K562 (cell line): ENCODE data around the gene ERP44. TPM values are rescaled to one million over a fixed set of nuclear protein-coding genes. Genes with fewer than 3 reads are reported as not detected.

Source experiments
- ATAC-seq: fragments of 200-7000 bp; cut with Tn5 transposase; 3 replicates; pipeline ENCODE4 v1.9.1; 2020; ENCODE audit warnings: moderate library complexity
- BruUV-seq: library from RNA; stranded (reverse); fragments of 400-500 nt; replicated peaks from 2 replicates; lab custom pipeline; 2021; lab: Mats Ljungman, UMichigan
- CTCF ChIA-PET: fragments of 300-600 bp; formaldehyde crosslinking; extraction: SDS; loops from one replicate; lab custom pipeline; 2021; ENCODE audit warnings: low intra/inter-chr PET ratio; lab: Yijun Ruan, JAX
- POLR2A ChIA-PET: fragments of 300-600, 350-650 bp; sonication (Branson Sonifier 250); formaldehyde crosslinking; extraction: SDS; loops from one replicate; lab custom pipeline; 2021; ENCODE audit warnings: antibody characterized with exemption, inconsistent platforms; lab: Yijun Ruan, JAX
- DNase-seq, 4 experiments: peaks; one replicate each; pipeline versions ENCODE4 v3.0.0 to v3.0.0-alpha.2; 2011 to 2018; ENCODE audit warnings: low spot score in 3 of 4, mixed read lengths in 3 of 4; ENCODE audit errors: extremely low read depth in 1 of 4
- FAIRE-seq: peaks from 2 replicates; lab custom pipeline; 2011; peaks lifted over from hg19 to GRCh38; lab: Jason Lieb, UNC
- H2AFZ ChIP-seq: 2 replicates; pipeline ENCODE4 v1.6.0; 2011; ENCODE audit warnings: low read depth, low read length, control low read depth, inconsistent platforms
- H3K27ac ChIP-seq: fragments of 200-600 bp; 3 replicates; pipeline ENCODE4 v1.8.0; 2011; ENCODE audit warnings: low read depth, mild to moderate bottlenecking, control low read depth, inconsistent platforms, low read length, moderate library complexity, mixed read lengths; ENCODE audit errors: extremely low read depth
- H3K27me3 ChIP-seq, 2 experiments: fragments of 300-600 bp in 1 of 2; 2 replicates in 1 of 2; 3 replicates in 1 of 2; pipeline versions ENCODE4 v1.6.0 to v1.8.0; 2011; ENCODE audit warnings: inconsistent platforms in 2 of 2, low read length in 2 of 2, mild to moderate bottlenecking in 1 of 2, mixed read lengths in 1 of 2, moderate library complexity in 1 of 2; ENCODE audit not compliant: control insufficient read depth in 2 of 2, insufficient read depth in 2 of 2
- H3K36me3 ChIP-seq: fragments of 300-600 bp; 3 replicates; pipeline ENCODE4 v1.8.0; 2011; ENCODE audit warnings: mild to moderate bottlenecking, low read length, inconsistent platforms; ENCODE audit not compliant: control insufficient read depth, insufficient read depth
- H3K4me1 ChIP-seq, 2 experiments: fragments of 200-600 bp in 1 of 2; replicated peaks in 1 of 2; 2 replicates in 1 of 2; 3 replicates in 1 of 2; pipeline versions ENCODE4 v1.5.1 to v1.8.0; 2011; ENCODE audit warnings: inconsistent platforms in 2 of 2, low read length in 2 of 2, mild to moderate bottlenecking in 1 of 2, mixed read lengths in 1 of 2, moderate library complexity in 1 of 2; ENCODE audit not compliant: control insufficient read depth in 2 of 2, insufficient read depth in 2 of 2
- H3K4me2 ChIP-seq: 2 replicates; pipeline ENCODE4 v1.6.1; 2011; ENCODE audit warnings: low read length, control low read depth, inconsistent platforms, mixed read lengths; ENCODE audit not compliant: insufficient read depth
- H3K4me3 ChIP-seq: fragments of 200-600 bp; sonication (generic), shearing (Covaris generic); 2 replicates; pipeline ENCODE4 v1.5.1; 2016; ENCODE audit warnings: control low read depth, inconsistent platforms
- H3K79me2 ChIP-seq: fragments of 200-600 bp; 3 replicates; pipeline ENCODE4 v1.8.0; 2011; ENCODE audit warnings: low read length, inconsistent platforms; ENCODE audit not compliant: control insufficient read depth, insufficient read depth
- H3K9ac ChIP-seq, 2 experiments: 2 replicates each; pipeline versions ENCODE4 v1.6.0 to v1.6.1; 2011; ENCODE audit warnings: low read depth in 2 of 2, low read length in 2 of 2, control low read depth in 1 of 2, inconsistent platforms in 1 of 2, mild to moderate bottlenecking in 1 of 2, mixed read lengths in 1 of 2; ENCODE audit not compliant: insufficient read depth in 1 of 2
- H3K9me1 ChIP-seq: one replicate; pipeline ENCODE4 v1.6.0; 2011; ENCODE audit warnings: inconsistent platforms, mild to moderate bottlenecking, low read length, moderate library complexity; ENCODE audit not compliant: control insufficient read depth, insufficient read depth
- H3K9me3 ChIP-seq: replicated peaks from 2 replicates; pipeline ENCODE4 v1.5.1; 2011; ENCODE audit warnings: low read depth, low read length, inconsistent platforms; ENCODE audit not compliant: control insufficient read depth, insufficient read depth
- H4K20me1 ChIP-seq: replicated peaks from 2 replicates; pipeline ENCODE4 v1.6.1; 2011; ENCODE audit warnings: low read length, inconsistent platforms, mixed read lengths; ENCODE audit not compliant: control insufficient read depth, insufficient read depth
- C11orf30 ChIP-seq: fragments of 450-650 bp; IDR thresholded peaks from 2 replicates; pipeline ENCODE4 v1.6.1; 2016; ENCODE audit warnings: low read depth, mild to moderate bottlenecking
- MAFG ChIP-seq: fragments of 450-650 bp; conservative IDR thresholded peaks from 2 replicates; pipeline ENCODE4 v1.6.1; 2016; ENCODE audit warnings: missing genetic modification characterization, missing compliant biosample characterization
- MAFK ChIP-seq: IDR thresholded peaks from 2 replicates; pipeline ENCODE4 v1.6.1; 2011; ENCODE audit warnings: low read length, improper control_type of control experiment
- WHSC1 ChIP-seq: IDR thresholded peaks from one replicate; pipeline ENCODE4 v1.6.1; 2012; ENCODE audit warnings: low read length, control low read depth, inconsistent platforms
- ZKSCAN1 ChIP-seq: fragments of 150-350 bp; IDR thresholded peaks from 2 replicates; pipeline ENCODE4 v1.6.1; 2016; ENCODE audit warnings: low read depth, low read length
- ZNF316 ChIP-seq: fragments of 450-650 bp; IDR thresholded peaks from 2 replicates; pipeline ENCODE4 v1.6.1; 2016
- in situ Hi-C: fragments of 300-500 bp; cut with MboI; formaldehyde crosslinking; loops from 4 replicates; pipeline ENCODE4 v1.15.0; 2018; ENCODE audit warnings: inconsistent platforms, mixed read lengths
- intact Hi-C: fragments of 100-400 bp; cut with micrococcal nuclease; formaldehyde crosslinking; loops from 2 replicates; pipeline ENCODE4 v1.14.2; 2022
- polyA plus RNA-seq, 8 experiments: library from polyadenylated mRNA; depleted of rRNA in 4 of 8; stranded (reverse) in 5 of 8; unstranded in 3 of 8; fragments of >200 nt; fragmentation: Nextera tagmentation in 2 of 8; fragmentation: Illumina TruSeq in 1 of 8; extraction: Ambion mirVana in 2 of 8; extraction: Trizol in 1 of 8; gene quantifications; 2 replicates each; pipeline versions ENCODE4 v1.2.1 to v1.2.3, GENCODE V29; 2011 to 2014; ENCODE audit warnings: inconsistent platforms in 1 of 8, missing spikeins in 1 of 8
- total RNA-seq, 7 experiments: library from RNA; depleted of rRNA in 6 of 7; stranded (reverse); fragments of >200 nt in 6 of 7; fragmentation: Illumina TruSeq in 2 of 7; extraction: Trizol in 2 of 7; gene quantifications; 2 replicates each; pipeline versions ENCODE4 v1.2.1 to v1.2.3, GENCODE V29; 2011 to 2021; ENCODE audit warnings: low replicate concordance in 1 of 7
- TF ChIP-seq, protein P1 (sequence below): fragments of 250-450 bp; sonication (Bioruptor Pico); IDR thresholded peaks from 2 replicates; pipeline ENCODE4 v1.8.0; 2022; ENCODE audit warnings: moderate library complexity, mild to moderate bottlenecking, inconsistent platforms
- TF ChIP-seq, protein P2 (sequence below): fragments of 450-650 bp; IDR thresholded peaks from 2 replicates; pipeline ENCODE4 v1.6.1; 2016; ENCODE audit warnings: low read depth

Gene ERP44
- total and polyA plus RNA-seq, 9 of the 15 experiments (the other 6 are each of a cell fraction or from before 2014, with no cell fraction given), result 9.2 to 23.4 (median 13.6) TPM

DNA sequence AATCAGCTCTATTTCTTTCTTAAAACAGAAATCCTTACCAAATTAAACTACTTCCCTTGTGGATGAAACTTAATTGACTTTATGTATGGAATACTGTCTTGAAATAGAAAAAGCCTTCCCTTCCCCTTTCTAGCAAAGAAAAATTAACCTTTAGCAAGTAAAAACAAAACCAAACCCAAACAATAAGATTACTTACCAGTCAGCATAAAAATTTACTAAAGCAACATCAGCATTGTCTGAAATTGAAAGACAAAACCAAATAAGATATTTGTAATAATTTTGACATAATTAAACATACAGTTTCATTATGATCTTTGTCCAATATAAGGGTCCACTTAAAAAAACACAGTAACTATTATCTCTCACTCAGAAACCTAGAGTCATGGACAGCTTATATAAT is 41.2 kb downstream of the ERP44 start:
- H2AFZ ChIP-seq, result no peak overlapping the region
- no peak for TF ChIP-seq WHSC1
- TF ChIP-seq MAFG (tag), result peak; percentile 70
- TF ChIP-seq, protein P1, sequence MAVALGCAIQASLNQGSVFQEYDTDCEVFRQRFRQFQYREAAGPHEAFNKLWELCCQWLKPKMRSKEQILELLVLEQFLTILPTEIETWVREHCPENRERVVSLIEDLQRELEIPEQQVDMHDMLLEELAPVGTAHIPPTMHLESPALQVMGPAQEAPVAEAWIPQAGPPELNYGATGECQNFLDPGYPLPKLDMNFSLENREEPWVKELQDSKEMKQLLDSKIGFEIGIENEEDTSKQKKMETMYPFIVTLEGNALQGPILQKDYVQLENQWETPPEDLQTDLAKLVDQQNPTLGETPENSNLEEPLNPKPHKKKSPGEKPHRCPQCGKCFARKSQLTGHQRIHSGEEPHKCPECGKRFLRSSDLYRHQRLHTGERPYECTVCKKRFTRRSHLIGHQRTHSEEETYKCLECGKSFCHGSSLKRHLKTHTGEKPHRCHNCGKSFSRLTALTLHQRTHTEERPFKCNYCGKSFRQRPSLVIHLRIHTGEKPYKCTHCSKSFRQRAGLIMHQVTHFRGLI, result no peak
- no peak for TF ChIP-seq ZKSCAN1
- TF ChIP-seq, protein P2, sequence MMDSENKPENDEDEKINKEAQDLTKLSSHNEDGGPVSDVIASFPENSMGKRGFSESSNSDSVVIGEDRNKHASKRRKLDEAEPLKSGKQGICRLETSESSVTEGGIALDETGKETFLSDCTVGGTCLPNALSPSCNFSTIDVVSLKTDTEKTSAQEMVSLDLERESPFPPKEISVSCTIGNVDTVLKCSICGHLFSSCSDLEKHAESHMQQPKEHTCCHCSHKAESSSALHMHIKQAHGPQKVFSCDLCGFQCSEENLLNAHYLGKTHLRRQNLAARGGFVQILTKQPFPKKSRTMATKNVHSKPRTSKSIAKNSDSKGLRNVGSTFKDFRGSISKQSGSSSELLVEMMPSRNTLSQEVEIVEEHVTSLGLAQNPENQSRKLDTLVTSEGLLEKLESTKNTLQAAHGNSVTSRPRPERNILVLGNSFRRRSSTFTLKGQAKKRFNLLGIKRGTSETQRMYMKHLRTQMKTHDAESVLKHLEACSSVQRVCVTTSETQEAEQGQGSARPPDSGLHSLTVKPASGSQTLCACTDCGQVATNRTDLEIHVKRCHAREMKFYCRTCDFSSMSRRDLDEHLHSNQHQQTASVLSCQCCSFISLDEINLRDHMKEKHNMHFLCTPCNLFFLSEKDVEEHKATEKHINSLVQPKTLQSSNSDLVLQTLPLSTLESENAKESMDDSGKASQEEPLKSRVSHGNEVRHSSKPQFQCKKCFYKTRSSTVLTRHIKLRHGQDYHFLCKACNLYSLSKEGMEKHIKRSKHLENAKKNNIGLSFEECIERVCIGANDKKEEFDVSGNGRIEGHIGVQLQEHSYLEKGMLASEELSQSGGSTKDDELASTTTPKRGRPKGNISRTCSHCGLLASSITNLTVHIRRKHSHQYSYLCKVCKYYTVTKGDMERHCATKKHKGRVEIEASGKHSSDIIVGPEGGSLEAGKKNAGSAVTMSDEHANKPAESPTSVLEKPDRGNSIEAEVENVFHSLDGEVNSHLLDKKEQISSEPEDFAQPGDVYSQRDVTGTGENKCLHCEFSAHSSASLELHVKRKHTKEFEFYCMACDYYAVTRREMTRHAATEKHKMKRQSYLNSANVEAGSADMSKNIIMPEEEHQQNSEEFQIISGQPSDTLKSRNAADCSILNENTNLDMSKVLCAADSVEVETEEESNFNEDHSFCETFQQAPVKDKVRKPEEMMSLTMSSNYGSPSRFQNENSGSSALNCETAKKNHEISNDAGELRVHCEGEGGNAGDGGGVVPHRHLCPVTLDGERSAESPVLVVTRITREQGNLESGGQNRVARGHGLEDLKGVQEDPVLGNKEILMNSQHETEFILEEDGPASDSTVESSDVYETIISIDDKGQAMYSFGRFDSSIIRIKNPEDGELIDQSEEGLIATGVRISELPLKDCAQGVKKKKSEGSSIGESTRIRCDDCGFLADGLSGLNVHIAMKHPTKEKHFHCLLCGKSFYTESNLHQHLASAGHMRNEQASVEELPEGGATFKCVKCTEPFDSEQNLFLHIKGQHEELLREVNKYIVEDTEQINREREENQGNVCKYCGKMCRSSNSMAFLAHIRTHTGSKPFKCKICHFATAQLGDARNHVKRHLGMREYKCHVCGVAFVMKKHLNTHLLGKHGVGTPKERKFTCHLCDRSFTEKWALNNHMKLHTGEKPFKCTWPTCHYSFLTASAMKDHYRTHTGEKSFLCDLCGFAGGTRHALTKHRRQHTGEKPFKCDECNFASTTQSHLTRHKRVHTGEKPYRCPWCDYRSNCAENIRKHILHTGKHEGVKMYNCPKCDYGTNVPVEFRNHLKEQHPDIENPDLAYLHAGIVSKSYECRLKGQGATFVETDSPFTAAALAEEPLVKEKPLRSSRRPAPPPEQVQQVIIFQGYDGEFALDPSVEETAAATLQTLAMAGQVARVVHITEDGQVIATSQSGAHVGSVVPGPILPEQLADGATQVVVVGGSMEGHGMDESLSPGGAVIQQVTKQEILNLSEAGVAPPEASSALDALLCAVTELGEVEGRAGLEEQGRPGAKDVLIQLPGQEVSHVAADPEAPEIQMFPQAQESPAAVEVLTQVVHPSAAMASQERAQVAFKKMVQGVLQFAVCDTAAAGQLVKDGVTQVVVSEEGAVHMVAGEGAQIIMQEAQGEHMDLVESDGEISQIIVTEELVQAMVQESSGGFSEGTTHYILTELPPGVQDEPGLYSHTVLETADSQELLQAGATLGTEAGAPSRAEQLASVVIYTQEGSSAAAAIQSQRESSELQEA, result no peak
- peak; percentile 78 for TF ChIP-seq C11orf30
- peak; percentile 94 for TF ChIP-seq ZNF316
- TF ChIP-seq MAFK, result peak; percentile 23; the same call in 1 of the 2 replicates
- no peaks in the 10 kb centered on the region for H3K27me3 ChIP-seq
- BruUV-seq, result no TSS peak
- FAIRE-seq, result no peak
- H3K36me3 ChIP-seq, result peaks cover 40% of the 10 kb centered on the region; the same call in 2 of the 3 replicates
- POLR2A ChIA-PET, result interaction anchor here (0.8 to 1.0 kb wide), 2 partner anchors 8 to 32 kb away, joined by 3 to 4 read pairs; no protein-coding TSS in a partner anchor
- H3K27ac ChIP-seq, result no peak overlapping the region
- H3K9ac ChIP-seq, result no peak overlapping the region
- H3K9me1 ChIP-seq, result no peaks in the 10 kb centered on the region
- intact Hi-C loops, result no loop called here
- CTCF ChIA-PET, result no interaction called here
- no peak overlapping the region for H3K4me2 ChIP-seq
- H3K4me1 ChIP-seq, result no peaks in the 10 kb centered on the region; a peak in 1 of 5 replicates
- no peaks in the 10 kb centered on the region for H3K9me3 ChIP-seq
- ATAC-seq, result no peak
- no peaks in the 10 kb centered on the region for H4K20me1 ChIP-seq
- no peak for DNase-seq
- no peak overlapping the region for H3K4me3 ChIP-seq
- in situ Hi-C loops, result no loop called here
- peaks cover 14% of the 10 kb centered on the region for H3K79me2 ChIP-seq
